BJ (cell line): ENCODE results near the gene CYSLTR2. TPM values are rescaled to one million over a fixed set of nuclear protein-coding genes. Genes with fewer than 3 reads are reported as not detected.

Experiments used
- CTCF ChIA-PET: fragments of 350-600 bp; formaldehyde crosslinking; extraction: SDS; loops from one replicate; lab custom pipeline; 2021; ENCODE audit warnings: antibody characterized with exemption, inconsistent platforms; lab: Yijun Ruan, JAX
- POLR2A ChIA-PET: fragments of 300-600 bp; sonication (Branson Sonifier 250); formaldehyde crosslinking; extraction: SDS; loops from one replicate; lab custom pipeline; 2021; ENCODE audit warnings: antibody characterized with exemption; lab: Charles Lee
- DNase-seq: peaks from one replicate; pipeline ENCODE4 v3.0.0-alpha.2; 2011; ENCODE audit warnings: low read depth
- H3K27me3 ChIP-seq: 2 replicates; pipeline ENCODE4 v1.6.0; 2011; ENCODE audit warnings: low read length; ENCODE audit not compliant: control insufficient read depth, insufficient read depth
- H3K36me3 ChIP-seq: 2 replicates; pipeline ENCODE4 v1.5.1; 2011; ENCODE audit warnings: low read length; ENCODE audit not compliant: control insufficient read depth, insufficient read depth
- H3K4me3 ChIP-seq: 2 replicates; pipeline ENCODE4 v1.5.1; 2011; ENCODE audit warnings: low read depth, mild to moderate bottlenecking, control low read depth, low read length
- CTCF ChIP-seq: IDR thresholded peaks from 2 replicates; pipeline ENCODE4 v1.5.1; 2011; ENCODE audit warnings: low read depth, mild to moderate bottlenecking, control low read depth, inconsistent platforms, low read length, moderate library complexity; ENCODE audit not compliant: insufficient read depth
- polyA plus RNA-seq: library from polyadenylated mRNA; depleted of rRNA; stranded (reverse); fragments of >200 nt; gene quantifications from 2 replicates; pipeline ENCODE4 v1.2.3, GENCODE V29; 2011

Gene CYSLTR2
- polyA plus RNA-seq, 1 experiment = not detected

DNA sequence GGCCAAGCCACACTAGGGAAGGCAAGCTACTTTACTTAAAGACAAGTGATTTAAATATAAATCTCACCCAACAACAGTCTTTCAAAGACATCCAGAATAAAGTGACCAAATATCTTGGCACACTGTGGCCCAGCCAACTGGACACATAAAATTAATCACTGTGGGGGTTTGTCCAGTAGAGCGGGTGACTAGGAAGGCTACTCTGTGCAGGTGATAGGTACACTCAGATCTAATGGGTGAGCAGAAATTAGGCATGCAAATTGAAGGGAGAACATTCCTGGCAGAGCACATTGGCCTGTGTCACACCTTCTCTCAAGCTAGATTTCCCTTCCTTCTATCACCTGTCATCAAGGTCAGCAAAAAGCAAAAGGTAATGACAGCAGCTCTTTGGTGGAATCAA is 23.4 kb upstream of the CYSLTR2 start:
- CTCF ChIA-PET = no interaction called here
- POLR2A ChIA-PET = no interaction called here
- no peak for TF ChIP-seq CTCF
- no peaks in the 10 kb centered on the region for H3K36me3 ChIP-seq
- no peak overlapping the region for H3K4me3 ChIP-seq
- no peak for DNase-seq
- peaks cover 2% of the 10 kb centered on the region; the same call in 1 of the 2 replicates for H3K27me3 ChIP-seq

GRCh38 chr13:48630773-48631172 is 23.0 kb upstream of the CYSLTR2 start:
- DNase-seq = no peak
- ChIA-PET CTCF (no interaction called here), POLR2A (no interaction called here)
- Histone ChIP-seq H3K27me3 (peaks cover 2% of the 10 kb centered on the region; the same call in 1 of the 2 replicates), H3K36me3 (no peaks in the 10 kb centered on the region), H3K4me3 (no peak overlapping the region)
- no peak for TF ChIP-seq CTCF

- H3K4me3 ChIP-seq = no peak overlapping the region
- CTCF ChIA-PET = interaction anchor here (1.2 kb wide), 1 partner anchor 138 kb away, joined by 3 read pairs; no protein-coding TSS in a partner anchor
- no peak for TF ChIP-seq CTCF
- POLR2A ChIA-PET = no interaction called here
- no peaks in the 10 kb centered on the region for H3K36me3 ChIP-seq
- no peak for DNase-seq
- H3K27me3 ChIP-seq = peaks cover 2% of the 10 kb centered on the region; the same call in 1 of the 2 replicates
Observed at GRCh38 chr13:48631441-48631840, 22.3 kb upstream of the CYSLTR2 start.

DNA sequence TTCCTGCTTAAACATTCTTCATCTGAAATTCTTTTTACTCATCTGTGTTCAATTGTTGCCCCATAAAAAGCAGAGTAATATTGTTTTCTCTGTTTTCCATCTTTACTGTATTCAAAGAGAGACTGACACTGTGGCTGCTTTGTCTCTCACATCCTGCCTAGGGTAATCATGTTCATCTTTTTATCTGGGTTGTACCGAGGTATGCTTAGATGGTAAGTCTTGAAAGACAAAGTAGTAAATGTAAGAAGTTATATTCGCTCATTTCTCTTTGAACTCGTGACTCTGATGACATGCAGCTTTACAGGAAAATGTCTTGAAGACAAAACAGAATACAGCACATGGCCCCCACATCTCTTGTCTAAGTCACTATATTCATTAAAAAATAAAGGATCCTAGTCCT is 20.0 kb upstream of the CYSLTR2 start:
- TF ChIP-seq CTCF = no peak
- no peaks in the 10 kb centered on the region; the same call in 1 of the 2 replicates for H3K27me3 ChIP-seq
- ChIA-PET CTCF (no interaction called here), POLR2A (no interaction called here)
- DNase-seq = no peak
- H3K4me3 ChIP-seq = no peak overlapping the region
- H3K36me3 ChIP-seq = no peaks in the 10 kb centered on the region

GRCh38 chr13:48634636-48635035 is 19.1 kb upstream of the CYSLTR2 start:
- no peak for TF ChIP-seq CTCF
- CTCF ChIA-PET = no interaction called here
- Histone ChIP-seq H3K27me3 (no peaks in the 10 kb centered on the region; the same call in 1 of the 2 replicates), H3K36me3 (no peaks in the 10 kb centered on the region), H3K4me3 (no peak overlapping the region)
- POLR2A ChIA-PET = no interaction called here
- DNase-seq = no peak
